H9 (cell line): Measurements from ENCODE around the gene BMPR2. TPM values are rescaled to one million over a fixed set of nuclear protein-coding genes. Genes with fewer than 3 reads are reported as not detected.

Experiments used
- DNase-seq: peaks from one replicate; pipeline ENCODE4 v3.0.0-alpha.2; 2017
- H2AFZ ChIP-seq: one replicate; pipeline ENCODE4 v1.6.1; 2013; ENCODE audit warnings: mild to moderate bottlenecking, low read length, control low read depth, moderate library complexity
- H2AK5ac ChIP-seq: 2 replicates; pipeline ENCODE4 v1.6.1; 2013; ENCODE audit warnings: low read length, control low read depth, mixed read lengths; ENCODE audit not compliant: insufficient read length
- H2BK120ac ChIP-seq: one replicate; pipeline ENCODE4 v1.6.1; 2013; ENCODE audit warnings: low read depth, mild to moderate bottlenecking, low read length, control low read depth, inconsistent platforms; ENCODE audit not compliant: poor library complexity, severe bottlenecking
- H2BK12ac ChIP-seq: 2 replicates; pipeline ENCODE4 v1.6.1; 2013; ENCODE audit warnings: low read length, control low read depth, mixed read lengths, low read depth; ENCODE audit not compliant: insufficient read length
- H2BK15ac ChIP-seq: 2 replicates; pipeline ENCODE4 v1.6.1; 2013; ENCODE audit warnings: low read depth, low read length, control low read depth
- H2BK20ac ChIP-seq: one replicate; pipeline ENCODE4 v1.6.1; 2013; ENCODE audit warnings: low read depth, mild to moderate bottlenecking, low read length, control low read depth, inconsistent platforms; ENCODE audit not compliant: poor library complexity, severe bottlenecking
- H2BK5ac ChIP-seq: 2 replicates; pipeline ENCODE4 v1.6.1; 2013; ENCODE audit warnings: low read length, control low read depth, mixed read lengths; ENCODE audit not compliant: insufficient read length
- H3K14ac ChIP-seq: 2 replicates; pipeline ENCODE4 v1.6.1; 2013; ENCODE audit warnings: low read length, control low read depth; ENCODE audit not compliant: insufficient read depth
- H3K18ac ChIP-seq: 2 replicates; pipeline ENCODE4 v1.6.1; 2013; ENCODE audit warnings: low read depth, mild to moderate bottlenecking, mixed read lengths, low read length, control low read depth; ENCODE audit not compliant: insufficient read length
- H3K23ac ChIP-seq: 2 replicates; pipeline ENCODE4 v1.6.1; 2013; ENCODE audit warnings: low read length, control low read depth, mixed read lengths, low read depth; ENCODE audit not compliant: insufficient read length
- H3K23me2 ChIP-seq: 2 replicates; pipeline ENCODE4 v1.6.1; 2013; ENCODE audit warnings: low read depth, mild to moderate bottlenecking, mixed read lengths, low read length, control low read depth; ENCODE audit not compliant: insufficient read length, poor library complexity, severe bottlenecking
- H3K27ac ChIP-seq: 2 replicates; pipeline ENCODE4 v1.5.1; 2013; ENCODE audit warnings: low read length, control low read depth, mixed read lengths, low read depth; ENCODE audit not compliant: insufficient read length
- H3K27me3 ChIP-seq: 2 replicates; pipeline ENCODE4 v1.6.1; 2013; ENCODE audit warnings: low read length, control low read depth, inconsistent platforms; ENCODE audit not compliant: insufficient read depth
- H3K4ac ChIP-seq: 2 replicates; pipeline ENCODE4 v1.6.1; 2013; ENCODE audit warnings: low read depth, mild to moderate bottlenecking, control low read depth, inconsistent platforms, low read length, moderate library complexity
- H3K4me1 ChIP-seq: 2 replicates; pipeline ENCODE4 v1.6.1; 2013; ENCODE audit warnings: low read length, control low read depth, inconsistent platforms; ENCODE audit not compliant: insufficient read depth
- H3K4me2 ChIP-seq: 2 replicates; pipeline ENCODE4 v1.6.1; 2013; ENCODE audit warnings: low read length, control low read depth, mixed read lengths; ENCODE audit not compliant: insufficient read length, insufficient read depth
- H3K56ac ChIP-seq: 2 replicates; pipeline ENCODE4 v1.6.1; 2013; ENCODE audit warnings: low read depth, mild to moderate bottlenecking, mixed read lengths, low read length, control low read depth; ENCODE audit not compliant: insufficient read length
- H3K79me1 ChIP-seq: 2 replicates; pipeline ENCODE4 v1.6.1; 2013; ENCODE audit warnings: low read depth, mild to moderate bottlenecking, moderate library complexity, low read length, control low read depth, inconsistent platforms; ENCODE audit not compliant: insufficient read depth, poor library complexity, severe bottlenecking
- H3K79me2 ChIP-seq: 2 replicates; pipeline ENCODE4 v1.6.1; 2013; ENCODE audit warnings: low read length, control low read depth, inconsistent platforms; ENCODE audit not compliant: insufficient read depth
- H3K9ac ChIP-seq: 2 replicates; pipeline ENCODE4 v1.6.1; 2013; ENCODE audit warnings: low read length, control low read depth, mixed read lengths; ENCODE audit not compliant: insufficient read length; ENCODE audit errors: extremely low read depth
- H3K9me3 ChIP-seq: one replicate; pipeline ENCODE4 v1.6.1; 2013; ENCODE audit warnings: low read depth, low read length, inconsistent platforms; ENCODE audit not compliant: control insufficient read depth
- H3T11ph ChIP-seq: one replicate; pipeline ENCODE4 v1.6.1; 2013; ENCODE audit warnings: mild to moderate bottlenecking, low read length, control low read depth, inconsistent platforms
- H4K20me1 ChIP-seq: one replicate; pipeline ENCODE4 v1.6.1; 2013; ENCODE audit not compliant: control insufficient read depth, insufficient read length, insufficient read depth
- H4K5ac ChIP-seq: 2 replicates; pipeline ENCODE4 v1.6.1; 2013; ENCODE audit warnings: low read depth, mild to moderate bottlenecking, mixed read lengths, low read length, control low read depth; ENCODE audit not compliant: insufficient read length
- H4K8ac ChIP-seq: replicated peaks from 2 replicates; pipeline ENCODE4 v1.6.1; 2013; ENCODE audit warnings: low read length, control low read depth, mixed read lengths, low read depth; ENCODE audit not compliant: insufficient read length
- H4K91ac ChIP-seq: 2 replicates; pipeline ENCODE4 v1.6.1; 2013; ENCODE audit warnings: low read depth, mild to moderate bottlenecking, moderate library complexity, mixed read lengths, low read length, control low read depth; ENCODE audit not compliant: insufficient read length
- H3K27ac Mint-ChIP-seq, 3 experiments: 2 replicates in 2 of 3; 3 replicates in 1 of 3; pipeline ENCODE4 v1.8.0; 2020 to 2021; ENCODE audit warnings: mixed read lengths in 3 of 3, mild to moderate bottlenecking in 1 of 3, moderate library complexity in 1 of 3
- H3K27me3 Mint-ChIP-seq: 2 replicates; pipeline ENCODE4 v1.8.0; 2021; ENCODE audit warnings: low read depth, mild to moderate bottlenecking, moderate library complexity, mixed read lengths
- H3K36me3 Mint-ChIP-seq, 3 experiments: 2 replicates in 2 of 3; 3 replicates in 1 of 3; pipeline ENCODE4 v1.8.0; 2020 to 2021; ENCODE audit warnings: low read depth in 3 of 3, mixed read lengths in 3 of 3; ENCODE audit not compliant: insufficient read depth in 1 of 3
- H3K4me1 Mint-ChIP-seq, 2 experiments: 2 replicates each; pipeline ENCODE4 v1.8.0; 2020; ENCODE audit warnings: mixed read lengths in 2 of 2
- H3K4me3 Mint-ChIP-seq, 2 experiments: 2 replicates in 1 of 2; 3 replicates in 1 of 2; pipeline ENCODE4 v1.8.0; 2020 to 2021; ENCODE audit warnings: mild to moderate bottlenecking in 2 of 2, mixed read lengths in 2 of 2, moderate library complexity in 1 of 2
- H3K9me3 Mint-ChIP-seq, 2 experiments: 2 replicates in 1 of 2; 3 replicates in 1 of 2; pipeline ENCODE4 v1.8.0; 2020; ENCODE audit warnings: mild to moderate bottlenecking in 2 of 2, mixed read lengths in 2 of 2, moderate library complexity in 1 of 2
- WGBS: extraction: QIAGEN DNeasy Blood & Tissue Kit; methylation state at CpG from one replicate; pipeline ENCODE4 v1.1.7; 2013; ENCODE audit warnings: missing lambda C conversion rate, low lambda C conversion rate, mixed read lengths; ENCODE audit not compliant: insufficient read length; ENCODE audit errors: extremely low coverage; 5-methylcytosine and 5-hydroxymethylcytosine counted together
- total RNA-seq: library from RNA; stranded (reverse); gene quantifications from 2 replicates; pipeline ENCODE4 v1.2.1, GENCODE V29; 2021
- TF ChIP-seq, protein P1 (sequence below): fragments of 200-600 bp; sonication (generic); conservative IDR thresholded peaks from 3 replicates; pipeline ENCODE4 v1.8.0; 2021; ENCODE audit warnings: antibody characterized with exemption, mild to moderate bottlenecking

The BMPR2 gene
- total RNA-seq, 1 experiment from 2014 or later: 17.3 TPM

DNA sequence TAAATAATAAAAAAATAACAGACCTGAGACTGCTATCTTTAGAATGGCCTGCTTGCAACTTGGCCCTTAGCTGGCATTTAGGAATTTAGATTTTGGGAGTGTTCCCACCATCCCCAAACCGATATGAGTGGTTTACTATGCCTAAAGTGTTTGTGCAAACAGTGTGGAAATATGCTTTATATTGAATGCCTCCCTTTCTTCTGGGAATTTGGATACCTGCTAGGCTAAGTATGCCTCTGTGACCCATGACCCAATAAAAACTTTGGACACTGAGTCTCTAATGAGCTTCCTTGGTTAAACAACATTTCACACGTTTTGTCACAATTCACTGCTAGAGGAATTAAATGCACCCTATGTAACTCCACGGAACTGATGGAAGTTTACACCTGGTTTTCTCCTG is 73.2 kb downstream of the BMPR2 start:
- TF ChIP-seq, protein P1, sequence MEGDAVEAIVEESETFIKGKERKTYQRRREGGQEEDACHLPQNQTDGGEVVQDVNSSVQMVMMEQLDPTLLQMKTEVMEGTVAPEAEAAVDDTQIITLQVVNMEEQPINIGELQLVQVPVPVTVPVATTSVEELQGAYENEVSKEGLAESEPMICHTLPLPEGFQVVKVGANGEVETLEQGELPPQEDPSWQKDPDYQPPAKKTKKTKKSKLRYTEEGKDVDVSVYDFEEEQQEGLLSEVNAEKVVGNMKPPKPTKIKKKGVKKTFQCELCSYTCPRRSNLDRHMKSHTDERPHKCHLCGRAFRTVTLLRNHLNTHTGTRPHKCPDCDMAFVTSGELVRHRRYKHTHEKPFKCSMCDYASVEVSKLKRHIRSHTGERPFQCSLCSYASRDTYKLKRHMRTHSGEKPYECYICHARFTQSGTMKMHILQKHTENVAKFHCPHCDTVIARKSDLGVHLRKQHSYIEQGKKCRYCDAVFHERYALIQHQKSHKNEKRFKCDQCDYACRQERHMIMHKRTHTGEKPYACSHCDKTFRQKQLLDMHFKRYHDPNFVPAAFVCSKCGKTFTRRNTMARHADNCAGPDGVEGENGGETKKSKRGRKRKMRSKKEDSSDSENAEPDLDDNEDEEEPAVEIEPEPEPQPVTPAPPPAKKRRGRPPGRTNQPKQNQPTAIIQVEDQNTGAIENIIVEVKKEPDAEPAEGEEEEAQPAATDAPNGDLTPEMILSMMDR: no peak
- no peaks in the 10 kb centered on the region for H3K23me2 ChIP-seq
- no peak overlapping the region for H3K9ac ChIP-seq
- Mint-ChIP-seq H3K4me1 (no peaks in the 10 kb centered on the region), H3K27me3 (no peaks in the 10 kb centered on the region), H3K27ac (no peak overlapping the region), H3K9me3 (peaks cover 6 to 10% of the 10 kb centered on the region in 2 experiments), H3K36me3 (peaks cover 10 to 15% (median 14%) of the 10 kb centered on the region in 3 experiments), H3K4me3 (no peak overlapping the region)
- H3K79me1 ChIP-seq: no peaks in the 10 kb centered on the region
- no CpG with 5 or more reads among the region's 3 CpGs for WGBS
- no peak overlapping the region for H2BK12ac ChIP-seq
- H2AK5ac ChIP-seq: no peak overlapping the region
- no peak overlapping the region for H3K56ac ChIP-seq
- no peak overlapping the region for H3K18ac ChIP-seq
- H2AFZ ChIP-seq: no peak overlapping the region
- H2BK20ac ChIP-seq: no peak overlapping the region
- H2BK15ac ChIP-seq: no peak overlapping the region
- DNase-seq: no peak
- H2BK5ac ChIP-seq: no peak overlapping the region
- no peak overlapping the region for H4K8ac ChIP-seq
- H3K4me1 ChIP-seq: no peaks in the 10 kb centered on the region
- no peak overlapping the region for H2BK120ac ChIP-seq
- no peak overlapping the region for H3K23ac ChIP-seq
- no peak overlapping the region for H3T11ph ChIP-seq
- H3K14ac ChIP-seq: no peak overlapping the region
- no peaks in the 10 kb centered on the region for H3K79me2 ChIP-seq
- no peak overlapping the region for H3K4ac ChIP-seq
- no peaks in the 10 kb centered on the region for H4K20me1 ChIP-seq
- no peaks in the 10 kb centered on the region; the same call in 1 of the 2 replicates for H3K27me3 ChIP-seq
- H3K9me3 ChIP-seq: no peaks in the 10 kb centered on the region
- H4K5ac ChIP-seq: no peak overlapping the region
- H3K27ac ChIP-seq: no peak overlapping the region
- H3K4me2 ChIP-seq: no peak overlapping the region
- no peak overlapping the region for H4K91ac ChIP-seq
